Kidney glomerular epithelial cell (primary cell): ENCODE results near the gene PIP5K1B.
"Not testable (repeated sequence)": the region's sequence is repeated elsewhere in the genome, so short reads cannot be mapped to it uniquely, and the experiment has no call there.

Source experiments
- DNase-seq: peaks from one replicate; lab custom pipeline; 2025; lab: John Stamatoyannopoulos, UW

The PIP5K1B gene, protein sequence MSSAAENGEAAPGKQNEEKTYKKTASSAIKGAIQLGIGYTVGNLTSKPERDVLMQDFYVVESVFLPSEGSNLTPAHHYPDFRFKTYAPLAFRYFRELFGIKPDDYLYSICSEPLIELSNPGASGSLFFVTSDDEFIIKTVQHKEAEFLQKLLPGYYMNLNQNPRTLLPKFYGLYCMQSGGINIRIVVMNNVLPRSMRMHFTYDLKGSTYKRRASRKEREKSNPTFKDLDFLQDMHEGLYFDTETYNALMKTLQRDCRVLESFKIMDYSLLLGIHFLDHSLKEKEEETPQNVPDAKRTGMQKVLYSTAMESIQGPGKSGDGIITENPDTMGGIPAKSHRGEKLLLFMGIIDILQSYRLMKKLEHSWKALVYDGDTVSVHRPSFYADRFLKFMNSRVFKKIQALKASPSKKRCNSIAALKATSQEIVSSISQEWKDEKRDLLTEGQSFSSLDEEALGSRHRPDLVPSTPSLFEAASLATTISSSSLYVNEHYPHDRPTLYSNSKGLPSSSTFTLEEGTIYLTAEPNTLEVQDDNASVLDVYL

DNA sequence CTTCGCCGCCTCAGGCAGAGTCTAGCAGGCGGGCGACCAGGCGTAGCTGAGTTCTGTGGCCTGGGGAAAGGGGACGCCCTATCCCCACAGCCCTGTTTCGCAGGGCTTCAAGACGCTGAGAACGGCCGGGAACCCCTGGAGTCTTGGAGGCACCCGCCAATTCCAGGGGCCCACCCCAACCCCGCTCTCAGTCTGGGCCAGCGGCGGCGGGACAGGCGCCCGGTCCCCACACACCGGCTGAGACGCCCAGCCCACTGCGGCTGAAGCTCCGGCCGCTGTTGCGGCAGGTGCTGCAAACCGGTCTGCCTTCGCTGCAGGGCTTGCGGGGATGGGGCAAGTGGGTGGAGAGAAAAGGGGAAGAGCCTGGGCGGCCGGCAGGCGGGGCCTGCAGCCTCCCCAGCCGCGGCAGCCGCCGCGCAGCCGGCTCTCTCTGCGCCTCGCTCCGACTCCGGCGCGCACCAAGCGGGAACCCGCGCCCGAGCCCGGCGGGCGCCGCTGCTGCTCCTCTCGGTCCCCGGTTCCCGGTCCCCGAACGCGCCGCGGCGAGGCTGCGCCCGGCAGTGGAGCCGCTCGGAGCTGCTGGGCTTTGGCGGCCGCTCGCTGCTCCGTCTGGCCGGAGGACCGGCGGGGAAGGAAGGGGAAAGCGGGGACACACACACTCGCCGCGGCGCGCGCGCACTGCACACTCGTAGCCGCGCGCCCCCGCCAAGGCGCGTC lies at the start of gene PIP5K1B:
TSS of gene PIP5K1B (plus strand) at position 427 of the 717 bp plus-strand sequence. CDS start 117,375 bp downstream, outside the sequence.
- DNase-seq: peak; percentile 51

DNA sequence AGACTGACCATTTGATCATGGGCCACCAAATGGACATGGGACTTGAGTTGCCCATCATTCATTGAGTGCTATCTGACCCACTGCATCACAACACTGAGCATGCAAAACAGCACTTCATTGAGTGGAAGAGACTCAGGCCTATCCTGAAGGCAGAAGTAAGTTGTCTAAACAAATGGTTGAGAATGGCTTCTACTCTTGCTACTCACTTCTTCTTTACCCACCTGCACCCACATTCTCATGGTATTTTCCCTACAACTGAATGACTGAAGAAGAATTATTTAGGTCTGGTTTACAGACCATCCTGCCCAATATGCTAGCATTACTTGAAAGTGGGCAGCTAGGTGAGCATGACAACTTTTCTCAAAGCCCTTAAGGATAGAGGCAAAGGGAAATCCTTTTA lies 41.0 kb upstream of the PIP5K1B start:
- DNase-seq: no peak

DNA sequence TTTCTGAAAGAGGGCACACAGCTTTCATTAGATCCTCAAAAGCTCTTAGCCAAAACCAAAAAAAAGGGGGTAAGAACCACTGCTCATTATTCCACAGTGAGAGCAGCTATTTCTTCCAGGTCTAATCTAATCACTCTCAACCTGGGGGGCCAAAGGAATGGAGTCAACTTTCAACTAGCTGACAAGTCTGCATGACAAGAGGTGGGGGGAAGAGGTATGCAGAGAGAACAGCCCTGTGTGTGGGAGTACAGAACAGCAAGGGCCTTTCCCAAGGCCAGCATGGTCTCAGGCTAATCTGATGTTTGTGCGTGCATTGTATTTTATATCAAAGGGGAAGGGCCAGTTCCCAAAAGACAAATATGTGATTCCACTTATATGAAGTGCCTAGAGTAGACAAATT lies 36.9 kb upstream of the PIP5K1B start:
- DNase-seq: peak; percentile 1

DNA sequence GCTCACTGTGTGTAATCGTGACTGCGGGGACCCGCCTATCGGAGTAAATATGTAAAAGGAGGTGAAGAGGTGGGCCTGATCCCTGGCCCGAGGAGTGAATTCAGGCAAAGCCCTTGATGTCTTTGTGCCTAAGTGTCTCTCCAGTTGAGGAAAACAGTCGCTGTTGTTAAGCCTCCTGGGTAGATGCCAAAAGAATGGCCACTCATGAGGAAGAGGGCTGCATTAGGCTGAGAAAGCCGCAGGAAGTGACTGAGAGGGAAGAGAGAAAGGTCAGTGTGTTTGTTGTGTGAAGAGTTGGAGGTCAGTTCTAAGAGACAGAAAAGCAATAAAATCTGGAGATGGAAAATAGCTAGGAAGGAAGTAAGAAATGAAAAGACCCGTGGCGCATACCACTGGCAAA lies 35.8 kb upstream of the PIP5K1B start:
- no peak for DNase-seq

DNA sequence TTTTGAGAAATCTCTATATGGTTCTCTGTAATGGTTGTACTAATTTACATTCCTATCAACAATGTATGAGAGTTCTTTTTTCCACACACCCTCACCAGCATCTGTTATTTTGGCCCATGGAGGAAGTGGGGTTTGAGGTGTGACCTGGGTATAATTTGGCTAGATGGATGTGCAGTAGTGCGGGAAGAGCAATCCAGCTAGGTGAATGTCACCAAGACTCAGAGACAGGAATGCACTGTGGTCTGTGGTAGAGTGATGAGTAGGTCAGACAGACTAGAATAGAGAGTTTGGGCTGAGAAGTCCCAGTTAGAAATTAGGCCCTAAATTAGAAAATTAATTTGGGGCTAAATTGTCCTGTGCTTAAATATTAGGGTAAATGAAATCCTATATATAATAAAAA lies 32.8 kb upstream of the PIP5K1B start:
- DNase-seq: no peak

DNA sequence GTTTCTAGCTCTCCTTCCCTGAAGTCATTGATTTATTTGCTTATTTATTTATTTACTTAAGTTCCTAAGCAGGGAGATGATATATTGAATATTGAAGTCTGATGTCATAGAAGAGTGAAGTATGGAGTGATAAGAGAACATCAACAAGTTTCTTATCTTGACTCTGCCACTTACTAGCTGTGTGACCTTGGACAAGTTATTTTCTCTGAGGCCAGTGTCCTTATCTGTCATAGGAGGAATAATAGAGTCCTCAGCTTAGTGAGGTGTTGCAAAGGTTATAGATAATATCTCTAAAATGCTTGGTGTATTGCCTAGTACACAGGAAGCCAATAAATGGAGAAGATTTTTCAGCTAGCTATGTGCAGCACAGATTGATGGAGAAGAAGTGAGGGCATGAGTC lies 32.4 kb upstream of the PIP5K1B start:
- no peak for DNase-seq

DNA sequence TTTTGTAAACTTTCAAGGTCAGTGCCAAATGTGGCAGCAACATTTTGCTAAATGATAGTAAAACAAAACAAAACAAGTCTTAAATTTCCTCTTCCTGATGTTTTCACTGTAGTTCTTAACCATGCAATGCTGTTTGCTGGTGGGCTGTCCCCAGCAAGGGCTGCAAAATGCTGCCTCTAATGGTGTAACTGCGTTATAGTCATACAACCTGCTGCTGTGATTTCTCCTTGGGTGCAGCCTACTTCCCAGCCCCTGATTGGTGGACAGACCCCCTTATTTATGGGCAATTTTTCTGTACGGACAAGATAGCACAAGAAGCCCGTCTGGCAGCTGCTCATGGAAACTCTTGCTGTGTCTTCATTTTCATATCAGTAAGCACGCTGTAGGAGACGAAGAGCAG lies 26.6 kb upstream of the PIP5K1B start:
- DNase-seq: no peak

DNA sequence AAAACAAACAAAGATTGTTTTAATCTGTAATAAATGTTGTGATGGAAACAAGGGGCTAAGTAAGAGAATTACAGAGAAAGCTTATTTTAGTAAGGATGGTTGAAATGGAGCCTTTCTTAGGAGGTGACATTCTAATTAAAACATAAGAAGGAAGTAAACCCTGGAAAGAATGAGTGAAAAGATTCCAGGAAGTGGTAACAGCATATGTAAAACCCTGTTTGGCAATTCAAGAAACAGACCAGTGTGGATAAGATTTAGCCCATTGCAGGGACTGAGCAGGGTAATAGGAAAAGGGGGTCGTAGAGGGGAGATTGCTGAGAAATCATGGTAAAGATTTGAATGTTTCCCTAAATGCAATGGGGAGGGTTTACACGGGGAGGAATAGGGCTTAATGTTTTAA lies 21.6 kb upstream of the PIP5K1B start:
- no peak for DNase-seq

DNA sequence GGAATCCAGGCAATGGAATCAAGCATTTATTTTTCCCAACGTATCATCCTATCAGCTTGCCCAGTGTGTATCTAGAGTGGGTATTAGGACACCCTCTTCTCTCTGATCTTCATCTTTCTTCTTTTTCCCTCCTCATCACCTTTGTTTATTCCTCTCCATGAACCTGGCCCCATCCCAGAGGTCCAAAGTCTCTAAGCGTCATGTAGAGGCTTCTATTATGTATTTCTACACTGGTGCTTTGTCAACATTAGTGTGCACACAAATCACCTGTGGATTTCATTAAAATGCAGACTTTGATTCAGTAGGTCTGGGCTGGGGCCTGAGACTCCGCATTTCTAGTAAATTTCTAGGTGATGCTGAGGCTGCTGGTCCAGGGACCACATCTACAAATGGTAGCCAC lies 19.8 kb upstream of the PIP5K1B start:
- no peak for DNase-seq

DNA sequence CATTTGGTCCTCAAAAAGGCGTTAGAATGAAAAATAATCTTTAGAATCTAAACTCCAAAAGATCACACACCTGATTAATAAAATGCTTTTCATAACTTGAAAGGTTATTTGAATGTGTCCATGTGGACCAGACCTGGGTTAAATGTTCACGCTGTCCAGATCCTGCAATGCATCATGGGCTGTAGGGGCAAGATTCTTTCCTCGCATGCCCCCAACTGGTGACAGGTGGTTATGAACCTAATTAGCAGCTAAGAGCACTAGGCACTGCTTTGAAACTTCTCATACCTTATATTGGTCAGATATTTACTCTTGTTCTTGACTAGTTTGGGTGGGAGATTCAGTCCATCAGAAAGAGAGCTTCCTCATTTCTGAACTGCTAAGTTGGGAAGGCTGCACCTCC lies 19.3 kb upstream of the PIP5K1B start:
- no peak for DNase-seq

DNA sequence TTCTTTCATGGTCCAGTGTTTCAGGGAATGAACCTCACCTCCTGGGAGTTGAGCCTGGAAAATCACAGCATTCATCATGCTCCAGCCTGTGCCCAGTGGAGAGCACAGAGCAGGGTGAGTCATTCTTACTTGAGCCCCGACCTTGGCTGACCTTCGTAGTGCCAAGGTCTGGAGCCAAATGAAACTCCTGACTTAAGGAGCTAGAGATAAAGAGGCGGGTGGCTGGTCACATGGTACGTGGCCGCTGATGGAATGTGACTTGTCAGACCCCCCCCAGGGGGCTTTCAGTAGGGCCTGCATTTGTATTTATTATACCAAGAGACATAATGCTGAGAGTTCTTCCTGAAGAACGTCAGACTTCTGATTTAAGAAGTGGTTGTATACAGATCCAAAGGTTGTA lies 15.0 kb upstream of the PIP5K1B start:
- DNase-seq: peak; percentile 8

DNA sequence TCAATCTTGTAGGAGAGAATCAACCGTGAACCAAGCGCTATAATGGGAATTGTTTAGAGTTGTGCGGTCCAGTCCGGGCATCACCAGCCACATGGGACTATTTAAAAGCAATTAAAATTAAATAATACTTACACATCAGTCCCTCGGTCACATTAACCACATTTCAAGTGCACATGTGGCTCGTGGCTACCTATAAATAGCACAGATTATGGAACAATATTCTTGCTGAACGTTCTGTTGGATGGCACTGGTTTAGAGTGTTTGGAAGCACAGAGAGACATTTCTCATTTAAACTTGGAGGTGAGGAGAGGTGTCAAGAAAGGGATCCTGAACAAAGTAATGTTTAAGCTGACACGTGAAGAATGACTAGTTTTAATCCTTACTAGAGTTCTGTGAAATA lies 12.5 kb upstream of the PIP5K1B start:
- no peak for DNase-seq

DNA sequence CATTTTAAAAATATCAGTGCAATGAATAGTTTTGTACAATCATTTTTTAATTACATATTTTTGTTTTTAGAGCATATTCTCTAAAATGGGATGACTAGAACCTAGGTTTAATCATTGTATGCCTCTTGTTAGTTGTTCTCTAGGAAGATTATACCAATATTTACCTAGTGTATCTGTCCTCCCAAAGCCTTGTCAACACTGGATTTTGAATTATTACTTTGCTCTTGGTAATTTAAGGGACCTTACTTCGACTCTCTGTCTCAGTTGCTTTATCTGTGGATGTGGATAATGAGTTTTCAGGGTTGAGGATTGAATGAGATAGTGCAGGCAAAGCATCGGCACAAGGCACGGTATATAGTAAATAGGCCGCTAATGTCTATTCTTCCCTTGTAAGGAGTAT lies 10.9 kb upstream of the PIP5K1B start:
- no peak for DNase-seq

DNA sequence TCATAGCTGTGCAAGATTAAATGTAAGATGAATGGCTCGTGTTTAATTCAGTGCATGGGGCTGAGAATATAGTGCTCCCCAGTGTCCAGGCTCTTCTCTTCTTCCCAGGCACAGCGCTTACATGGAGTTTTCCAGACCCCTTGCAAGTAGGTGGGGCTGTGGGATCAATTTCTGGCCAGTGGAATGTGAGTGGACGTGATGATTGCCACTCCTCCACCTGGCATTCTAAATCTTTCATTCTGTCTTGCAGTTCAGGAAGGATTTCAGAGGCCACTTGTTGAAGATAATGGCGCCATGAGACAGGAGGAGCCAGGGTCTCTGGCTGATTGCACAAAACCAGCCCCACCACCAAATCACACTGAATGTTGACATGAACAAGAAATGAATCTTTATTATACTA lies 7.2 kb upstream of the PIP5K1B start:
- no peak for DNase-seq

DNA sequence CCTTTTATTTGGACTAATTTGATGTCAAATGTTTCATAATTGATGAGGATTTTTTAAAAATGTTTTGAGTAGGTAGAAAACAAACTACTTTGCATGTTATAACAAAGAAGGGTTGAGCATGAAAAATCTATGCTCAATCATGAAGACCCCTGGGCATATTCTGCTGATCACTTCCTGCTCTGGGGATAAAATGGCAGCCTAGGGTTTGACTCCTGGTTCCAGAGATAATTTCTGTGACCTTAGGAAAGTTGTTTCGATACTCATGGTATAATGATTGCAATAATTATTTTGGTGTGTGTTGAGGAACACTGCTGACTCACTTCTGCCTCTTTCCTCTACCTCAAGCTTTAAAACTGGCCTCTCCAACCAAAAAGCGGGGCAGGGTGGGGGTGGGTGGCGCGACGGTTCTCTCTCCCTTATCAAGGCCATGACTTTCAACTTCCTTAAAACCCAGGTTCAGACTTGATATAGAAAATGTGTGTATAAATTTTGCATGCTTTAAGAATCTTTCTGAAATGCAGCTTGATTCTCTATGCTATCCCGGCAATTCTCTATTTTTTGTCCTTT lies 6.0 kb upstream of the PIP5K1B start:
- no peak for DNase-seq

DNA sequence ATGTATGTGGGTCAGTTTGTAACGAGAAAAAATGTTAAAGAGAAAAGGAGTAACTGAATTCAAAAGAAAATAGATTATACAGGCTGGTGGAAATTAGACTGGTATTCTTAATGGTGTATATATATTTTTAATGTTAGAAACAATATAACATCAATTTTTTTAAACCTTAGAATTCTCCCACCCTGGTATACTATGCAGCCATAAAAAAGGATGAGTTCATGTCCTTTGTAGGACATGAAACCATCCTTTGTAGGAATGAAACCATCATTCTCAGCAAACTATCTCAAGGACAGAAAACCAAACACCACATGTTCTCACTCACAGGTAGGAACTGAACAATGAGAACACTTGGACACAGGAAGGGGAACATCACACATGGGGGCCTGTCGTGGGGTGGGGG lies 5.4 kb upstream of the PIP5K1B start:
- DNase-seq: not testable (repeated sequence)

DNA sequence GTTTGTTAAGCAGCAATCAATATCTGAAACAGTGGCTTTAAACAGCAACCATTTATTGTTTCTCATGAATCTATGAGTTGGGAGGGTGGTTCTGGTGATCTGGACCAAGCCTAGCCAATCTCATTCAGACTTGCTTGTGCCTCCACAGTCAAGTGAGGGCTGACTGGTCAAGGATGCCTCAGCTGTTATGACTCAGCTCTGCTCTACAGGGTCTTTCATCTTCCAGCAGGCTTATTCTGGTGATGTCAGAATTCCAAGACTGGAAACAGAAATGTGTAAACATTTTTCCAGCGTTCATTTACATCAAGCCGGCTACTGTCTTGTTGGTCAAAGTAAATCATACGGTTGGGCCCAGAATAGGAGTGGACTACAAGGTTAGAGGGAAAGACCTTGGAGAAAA lies 2.5 kb upstream of the PIP5K1B start:
- DNase-seq: peak; percentile 29

DNA sequence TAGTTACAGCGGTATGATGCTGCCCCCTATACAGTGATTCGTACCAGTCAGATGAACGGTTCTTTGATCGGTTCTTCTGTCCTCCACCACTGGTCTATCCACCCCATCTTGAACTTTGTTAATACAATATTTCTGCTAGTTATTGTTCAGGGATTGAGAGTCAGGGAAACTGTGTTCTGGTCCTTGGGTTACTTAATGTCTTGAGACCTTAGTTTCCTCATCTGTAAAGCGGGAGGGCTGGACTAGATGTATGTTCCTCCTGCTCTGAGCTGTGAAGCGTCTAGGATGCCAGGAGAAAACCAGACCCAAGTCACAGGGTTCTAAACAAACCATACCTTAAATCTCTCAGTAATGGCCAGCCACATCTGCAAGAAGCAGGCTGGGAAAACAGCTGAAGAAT lies 1.4 kb upstream of the PIP5K1B start:
- DNase-seq: no peak

DNA sequence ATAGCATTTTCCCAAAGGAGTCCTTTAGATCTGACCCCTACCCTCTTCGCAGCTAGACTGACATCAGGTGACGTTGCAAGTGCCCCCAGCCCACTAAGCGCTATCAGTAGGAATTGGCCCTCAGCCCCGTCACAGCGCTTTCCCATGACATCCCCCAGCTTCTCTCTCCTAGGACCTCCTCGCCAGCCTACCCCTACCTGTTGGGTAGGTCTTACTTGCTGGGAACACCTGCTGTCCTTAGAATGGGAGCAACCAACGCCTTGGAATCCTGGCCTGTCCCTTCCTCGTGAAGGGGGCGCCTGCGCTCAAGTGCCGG lies 584 bp upstream of the PIP5K1B start:
- no peak for DNase-seq

DNA sequence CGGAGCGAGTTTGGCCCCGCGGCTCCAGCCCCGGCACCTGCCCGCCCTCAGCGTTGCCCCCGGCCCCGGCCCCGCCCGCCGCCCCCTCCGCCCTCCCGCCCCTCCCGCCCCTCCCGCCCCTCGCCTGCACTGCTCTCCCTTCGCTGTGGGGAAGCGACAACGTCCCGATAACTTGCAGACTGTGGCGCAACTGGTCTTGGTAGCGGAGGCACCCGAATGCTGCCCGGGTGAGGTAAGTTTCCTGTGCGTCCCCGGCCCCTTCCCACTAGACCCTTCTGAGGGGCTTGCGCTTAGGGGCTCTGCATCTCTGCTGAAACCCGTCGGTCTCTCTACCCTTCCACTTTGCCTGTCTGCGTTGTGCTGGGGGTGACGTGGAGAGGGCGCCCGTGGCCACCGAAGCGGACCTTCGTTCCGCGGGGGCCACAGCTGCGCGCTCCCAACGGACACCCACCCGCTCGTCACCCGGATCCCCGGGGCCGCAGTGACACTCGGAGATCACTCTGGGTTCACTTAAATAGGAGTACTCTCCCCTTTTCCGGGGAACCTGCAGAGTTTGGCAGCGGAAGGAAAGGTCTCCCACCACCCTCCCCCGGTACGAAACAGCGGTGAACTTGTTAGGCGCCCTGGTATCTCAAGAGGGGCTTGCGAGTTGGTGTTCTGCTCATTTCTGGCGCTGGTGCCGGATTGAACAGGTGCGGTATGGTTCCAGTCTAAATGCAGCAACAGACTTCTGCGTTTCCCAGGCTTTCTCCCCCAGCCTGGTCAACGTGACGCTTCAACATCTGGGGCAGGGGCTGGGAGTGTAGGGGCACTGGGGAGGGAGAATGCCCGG lies 707 bp downstream of the PIP5K1B start:
- no peak for DNase-seq

DNA sequence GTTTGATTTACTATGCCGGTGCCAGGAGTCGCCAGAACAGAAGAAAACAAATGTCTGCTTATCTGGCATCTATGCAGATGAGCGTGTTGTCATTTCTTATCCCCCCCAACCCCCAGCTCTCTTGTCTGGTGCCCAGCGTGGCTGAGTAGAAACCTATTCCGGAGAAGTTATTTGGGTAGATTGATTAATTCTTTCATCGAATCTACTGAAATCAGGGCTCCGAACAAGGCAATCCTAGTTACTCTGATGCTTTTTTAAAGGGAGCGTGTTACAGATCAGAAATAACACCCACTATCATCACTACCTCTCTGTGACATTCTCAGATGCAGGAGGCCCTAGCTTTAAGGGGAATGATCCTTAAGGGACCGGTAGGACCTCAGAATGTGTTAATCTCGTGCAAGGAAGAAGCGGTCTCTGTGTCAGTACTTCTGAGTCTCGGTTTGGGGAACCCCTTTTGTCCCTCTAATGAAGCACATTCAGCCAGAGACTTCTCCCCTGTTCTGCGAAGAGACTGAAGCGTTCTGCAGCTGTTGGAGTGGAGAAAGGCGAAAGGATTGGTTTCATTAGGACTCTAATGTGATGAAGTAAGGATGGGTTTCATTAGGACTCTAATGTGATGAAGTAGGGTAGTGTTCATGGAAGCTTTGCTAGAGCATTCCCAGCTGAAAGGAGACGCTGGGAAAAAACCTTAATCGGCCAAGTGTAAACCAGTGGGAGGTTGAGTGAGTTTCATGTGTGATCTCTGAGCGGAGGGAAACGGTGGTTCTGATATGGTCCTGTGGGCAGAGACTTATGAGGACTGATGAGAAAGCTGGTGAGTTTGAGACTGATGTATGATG lies 1.5 kb downstream of the PIP5K1B start:
- peak; percentile 41 for DNase-seq
